NCI-H524 treated with DMSO at 0.1 percent for 48 hours (cell line): Measurements from ENCODE around the gene PARP9.

Experiments used
- DNase-seq: peaks from one replicate; lab custom pipeline; 2025; lab: John Stamatoyannopoulos, UW

The PARP9 gene

DNA sequence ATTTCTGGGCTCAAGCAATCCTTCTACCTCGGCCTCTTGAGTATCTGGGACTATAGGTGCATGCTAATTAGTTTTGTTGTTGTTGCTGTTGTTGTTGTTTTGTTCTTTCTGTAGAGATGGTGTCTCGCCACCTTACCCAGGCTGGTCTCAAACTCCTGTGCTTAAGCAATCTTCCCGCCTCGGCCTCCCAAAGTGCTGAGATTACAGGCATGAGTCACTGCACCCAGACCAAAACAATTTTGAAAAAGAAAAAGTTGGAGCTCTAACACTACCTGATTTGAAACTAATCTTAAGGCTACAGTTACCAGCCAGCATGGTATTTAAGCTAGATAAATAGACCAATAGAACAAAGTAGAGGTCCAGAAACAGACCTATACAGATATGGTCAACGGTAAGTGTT, 79.1 kb downstream of the PARP9 start:
- no peak for DNase-seq

DNA sequence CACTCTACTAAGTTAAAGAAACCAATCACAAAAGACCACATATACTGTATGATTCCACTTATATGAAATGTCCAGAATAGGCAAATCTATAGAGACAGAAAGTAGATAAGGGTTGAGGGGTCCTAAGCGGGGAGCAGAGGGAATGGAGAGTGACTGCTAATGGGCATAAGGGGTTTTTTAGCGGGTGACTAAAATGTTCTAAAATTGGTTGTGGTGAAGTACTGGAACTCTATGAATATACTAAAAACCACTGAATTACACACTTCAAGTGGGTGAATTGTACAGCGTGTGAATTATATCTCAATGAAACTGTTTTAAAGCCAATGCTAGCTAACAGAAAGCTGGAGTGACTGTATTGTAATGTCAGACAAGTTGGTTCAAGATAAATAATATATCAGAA, 82.7 kb downstream of the PARP9 start:
- no peak for DNase-seq
